PC-9 (cell line): ENCODE results near the gene PHF19. TPM values are rescaled to one million over a fixed set of nuclear protein-coding genes. Genes with fewer than 3 reads are reported as not detected.
A peak's percentile ranks its signal among the peaks of the same experiment; 100 is the strongest.

ENCODE experiments used
- BruUV-seq: library from RNA; stranded (reverse); fragments of 400-500 nt; replicated peaks from 2 replicates; lab custom pipeline; 2021; lab: Mats Ljungman, UMichigan
- CTCF ChIA-PET: fragments of 300-600 bp; sonication (Branson Sonifier 250); formaldehyde crosslinking; loops from one replicate; lab custom pipeline; 2022; ENCODE audit warnings: antibody characterized with exemption; lab: Charles Lee
- POLR2A ChIA-PET: fragments of 300-600 bp; sonication (Branson Sonifier 250); formaldehyde crosslinking; loops from one replicate; lab custom pipeline; 2022; ENCODE audit warnings: antibody characterized with exemption; ENCODE audit not compliant: unreplicated experiment; lab: Charles Lee
- DNase-seq, 2 experiments: peaks; one replicate each; pipeline versions ENCODE4 v3.0.0 to v3.0.0-alpha.2; 2015 to 2022; ENCODE audit warnings: mixed read lengths in 1 of 2
- H2AFZ ChIP-seq: fragments of 200-600 bp; sonication (generic); 2 replicates; pipeline ENCODE4 v1.8.1; 2017; ENCODE audit warnings: antibody characterized with exemption
- H3F3A ChIP-seq: fragments of 200-600 bp; sonication (generic); 2 replicates; pipeline ENCODE4 v1.8.1; 2017; ENCODE audit warnings: antibody characterized with exemption, mild to moderate bottlenecking, low read depth; ENCODE audit not compliant: insufficient read depth
- H3K27ac ChIP-seq: fragments of 200-600 bp; sonication (generic); 2 replicates; pipeline ENCODE4 v1.6.1; 2016; ENCODE audit warnings: mixed run types
- H3K27me3 ChIP-seq: fragments of 200-600 bp; sonication (generic); 2 replicates; pipeline ENCODE4 v1.6.1; 2016; ENCODE audit warnings: low read depth, mixed run types; ENCODE audit not compliant: insufficient read depth
- H3K36me3 ChIP-seq: fragments of 200-600 bp; sonication (generic); 2 replicates; pipeline ENCODE4 v1.6.1; 2016; ENCODE audit warnings: low read depth, mixed run types
- H3K4me1 ChIP-seq: fragments of 200-600 bp; sonication (generic); replicated peaks from 2 replicates; pipeline ENCODE4 v1.6.1; 2016; ENCODE audit warnings: mixed run types; ENCODE audit not compliant: insufficient read depth
- H3K4me2 ChIP-seq: fragments of 200-600 bp; sonication (generic); 2 replicates; pipeline ENCODE4 v1.6.1; 2017; ENCODE audit warnings: mixed run types
- H3K4me3 ChIP-seq: fragments of 200-600 bp; sonication (generic); 2 replicates; pipeline ENCODE4 v1.6.1; 2016; ENCODE audit warnings: mixed run types
- H3K79me2 ChIP-seq: fragments of 200-600 bp; sonication (generic); 2 replicates; pipeline ENCODE4 v1.6.1; 2017; ENCODE audit warnings: low read depth, mixed run types
- H3K9me2 ChIP-seq: fragments of 200-600 bp; sonication (generic); 2 replicates; pipeline ENCODE4 v1.8.1; 2017; ENCODE audit warnings: mild to moderate bottlenecking; ENCODE audit not compliant: insufficient read depth
- H3K9me3 ChIP-seq: fragments of 200-600 bp; sonication (generic); 2 replicates; pipeline ENCODE4 v1.8.1; 2016; ENCODE audit warnings: low read depth; ENCODE audit not compliant: insufficient read depth
- H4K20me1 ChIP-seq: fragments of 200-600 bp; sonication (generic); 2 replicates; pipeline ENCODE4 v1.8.1; 2017; ENCODE audit not compliant: insufficient read depth
- CTCF ChIP-seq: fragments of 200-600 bp; sonication (generic); conservative IDR thresholded peaks from 2 replicates; pipeline ENCODE4 v1.6.1; 2017; ENCODE audit warnings: mixed run types, antibody characterized with exemption, mild to moderate bottlenecking, moderate library complexity
- EZH2 ChIP-seq: fragments of 200-600 bp; sonication (generic); IDR thresholded peaks from 2 replicates; pipeline ENCODE4 v1.8.0; 2017; ENCODE audit warnings: antibody characterized with exemption, low read depth
- intact Hi-C: fragments of 100-400 bp; cut with micrococcal nuclease; formaldehyde crosslinking; loops from one replicate; pipeline ENCODE4 v1.10.0; 2022; ENCODE audit not compliant: unreplicated experiment
- total RNA-seq: library from RNA; stranded (reverse); gene quantifications from 2 replicates; pipeline ENCODE4 v1.2.3, GENCODE V29; 2021

Gene PHF19
- total RNA-seq, 1 experiment from 2014 or later: 72.9 TPM

GRCh38 chr9:120870206-120870605 is 6.8 kb downstream of the PHF19 start:
- Histone ChIP-seq H4K20me1 (no peaks in the 10 kb centered on the region), H3K4me1 (peaks cover 35% of the 10 kb centered on the region), H3K4me2 (no peak overlapping the region), H2AFZ (no peak overlapping the region), H3F3A (peaks cover 22% of the 10 kb centered on the region), H3K9me2 (no peaks in the 10 kb centered on the region), H3K9me3 (no peaks in the 10 kb centered on the region), H3K4me3 (no peak overlapping the region), H3K27ac (no peak overlapping the region), H3K36me3 (no peaks in the 10 kb centered on the region), H3K79me2 (peaks cover 14% of the 10 kb centered on the region), H3K27me3 (no peaks in the 10 kb centered on the region)
- ChIA-PET CTCF (interaction anchor here (0.6 kb wide), 1 partner anchor 190 kb away, joined by 3 read pairs; no protein-coding TSS in a partner anchor), POLR2A (no interaction called here)
- no TSS peak for BruUV-seq
- intact Hi-C loops: no loop called here
- DNase-seq: no peak
- no peak for TF ChIP-seq EZH2
- TF ChIP-seq CTCF: no peak

GRCh38 chr9:120869726-120870125 is 7.3 kb downstream of the PHF19 start:
- no peaks in the 10 kb centered on the region for H4K20me1 ChIP-seq
- no peaks in the 10 kb centered on the region for H3K9me2 ChIP-seq
- H3K27ac ChIP-seq: no peak overlapping the region
- DNase-seq: no peak
- no peaks in the 10 kb centered on the region for H3K27me3 ChIP-seq
- TF ChIP-seq CTCF (no peak), EZH2 (no peak)
- intact Hi-C loops: loop anchor here (2.0 to 5.0 kb wide), 3 partner anchors 27 to 77 kb away; partner anchors contain the start of genes FBXW2 and PSMD5
- H3K4me3 ChIP-seq: no peak overlapping the region
- H3K79me2 ChIP-seq: peaks cover 9% of the 10 kb centered on the region
- no peak overlapping the region for H3K4me2 ChIP-seq
- BruUV-seq: no TSS peak
- H3F3A ChIP-seq: peaks cover 21% of the 10 kb centered on the region
- ChIA-PET POLR2A (no interaction called here), CTCF (no interaction called here)
- H3K9me3 ChIP-seq: no peaks in the 10 kb centered on the region
- H3K4me1 ChIP-seq: peaks cover 30% of the 10 kb centered on the region
- H2AFZ ChIP-seq: no peak overlapping the region
- H3K36me3 ChIP-seq: no peaks in the 10 kb centered on the region

GRCh38 chr9:120869360-120869687 is 7.7 kb downstream of the PHF19 start:
- ChIA-PET CTCF (no interaction called here), POLR2A (no interaction called here)
- TF ChIP-seq CTCF (no peak), EZH2 (no peak)
- Histone ChIP-seq H3K36me3 (no peaks in the 10 kb centered on the region), H3F3A (peaks cover 21% of the 10 kb centered on the region), H3K9me2 (no peaks in the 10 kb centered on the region), H4K20me1 (no peaks in the 10 kb centered on the region), H3K27me3 (no peaks in the 10 kb centered on the region), H3K4me3 (no peak overlapping the region), H3K79me2 (peaks cover 5% of the 10 kb centered on the region), H3K4me2 (peak overlapping the region; percentile 65), H3K4me1 (peaks cover 26% of the 10 kb centered on the region), H3K9me3 (no peaks in the 10 kb centered on the region), H2AFZ (no peak overlapping the region), H3K27ac (no peak overlapping the region)
- DNase-seq: no peak
- intact Hi-C loops: loop anchor here (2.0 to 5.0 kb wide), 3 partner anchors 27 to 77 kb away; partner anchors contain the start of genes FBXW2 and PSMD5
- no TSS peak for BruUV-seq
